Mesothelial cell of epicardium (in vitro differentiated cells): ENCODE results near the gene FBXL5. TPM values are rescaled to one million over a fixed set of nuclear protein-coding genes. Genes with fewer than 3 reads are reported as not detected.
A peak's percentile ranks its signal among the peaks of the same experiment; 100 is the strongest.

Experiments used
- DNase-seq, 2 experiments: peaks; one replicate each; pipeline ENCODE4 v3.0.0; 2021; ENCODE audit warnings: low spot score in 2 of 2; ENCODE audit not compliant: unreplicated experiment in 2 of 2
- H3K27ac Mint-ChIP-seq: 2 replicates; pipeline ENCODE4 v1.8.0; 2021; ENCODE audit warnings: mixed read lengths
- H3K27me3 Mint-ChIP-seq: 2 replicates; pipeline ENCODE4 v1.8.0; 2021; ENCODE audit warnings: low read depth, mixed read lengths
- H3K36me3 Mint-ChIP-seq: 2 replicates; pipeline ENCODE4 v1.8.0; 2021; ENCODE audit warnings: mixed read lengths
- H3K4me1 Mint-ChIP-seq: 2 replicates; pipeline ENCODE4 v1.8.0; 2021; ENCODE audit warnings: mixed read lengths
- H3K4me3 Mint-ChIP-seq: 2 replicates; pipeline ENCODE4 v1.8.0; 2021; ENCODE audit warnings: mild to moderate bottlenecking, moderate library complexity, mixed read lengths
- H3K9me3 Mint-ChIP-seq: 2 replicates; pipeline ENCODE4 v1.8.0; 2021; ENCODE audit warnings: mixed read lengths
- CTCF ChIP-seq: fragments of 200-600 bp; sonication (generic); IDR thresholded peaks from one replicate; pipeline ENCODE4 v1.5.0; 2021; ENCODE audit warnings: antibody characterized with exemption; ENCODE audit not compliant: unreplicated experiment
- total RNA-seq: library from RNA; stranded (reverse); gene quantifications from 3 replicates; pipeline ENCODE4 v1.2.1, GENCODE V29; 2021

The FBXL5 gene
- total RNA-seq, 1 donor from 2014 or later: 56.5 TPM

DNA sequence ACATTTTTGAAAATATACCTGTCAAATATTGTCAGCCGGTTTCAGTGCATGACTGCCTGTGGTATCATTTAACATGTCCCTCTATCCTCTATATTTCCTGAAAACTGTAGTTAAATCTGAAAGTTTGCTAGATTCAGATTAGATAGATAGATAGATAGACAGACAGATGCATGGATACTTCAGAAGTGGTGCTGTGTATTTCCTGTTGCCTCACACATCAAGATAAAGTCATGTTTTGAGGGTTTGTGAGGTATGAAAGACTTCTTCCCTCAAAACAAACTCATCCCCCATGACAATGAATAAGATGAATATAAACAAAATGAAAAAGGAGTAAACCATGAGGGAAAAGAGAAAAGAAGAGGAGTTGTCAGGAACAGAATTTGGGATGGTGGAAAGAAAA, 41.7 kb upstream of the FBXL5 start:
- Mint-ChIP-seq H3K9me3 (peaks cover 20% of the 10 kb centered on the region), H3K27me3 (no peaks in the 10 kb centered on the region), H3K36me3 (peaks cover 4% of the 10 kb centered on the region), H3K4me1 (no peaks in the 10 kb centered on the region), H3K27ac (no peak overlapping the region), H3K4me3 (no peak overlapping the region)
- TF ChIP-seq CTCF: no peak
- DNase-seq: no peak

- TF ChIP-seq CTCF: no peak
These were observed 40.6 kb upstream of the FBXL5 start for GRCh38 chr4:15695729-15696128.

DNA sequence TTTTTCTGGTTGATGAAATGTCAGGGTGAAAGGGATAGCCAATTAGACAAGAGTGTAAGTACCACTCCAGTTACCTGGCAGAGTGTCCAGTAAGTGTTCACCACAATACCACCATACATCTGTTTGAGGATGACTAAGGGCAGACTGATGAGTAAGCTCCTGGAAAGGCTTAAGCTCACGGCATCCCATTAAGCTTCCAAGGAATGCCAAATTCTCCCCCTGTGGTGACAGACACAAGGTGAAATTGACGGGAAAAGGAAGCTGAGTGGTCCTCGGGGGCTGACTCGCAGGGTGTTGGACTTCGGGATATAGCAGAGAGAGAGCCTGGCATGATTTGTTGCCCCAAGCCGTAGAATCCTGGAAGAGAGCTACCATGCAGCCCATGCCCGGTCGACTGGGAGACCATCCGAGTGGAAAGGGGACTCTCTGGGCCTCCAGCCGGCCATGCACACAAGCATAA, 40.1 kb upstream of the FBXL5 start:
- Mint-ChIP-seq H3K4me3 (no peak overlapping the region), H3K9me3 (peaks cover 20% of the 10 kb centered on the region), H3K27me3 (no peaks in the 10 kb centered on the region), H3K4me1 (peaks cover 10% of the 10 kb centered on the region), H3K27ac (no peak overlapping the region), H3K36me3 (peaks cover 4% of the 10 kb centered on the region)
- TF ChIP-seq CTCF: no peak
- DNase-seq: no peak

More at GRCh38 chr4:15695729-15696128, 40.6 kb upstream of the FBXL5 start:
- peaks cover 5% of the 10 kb centered on the region for H3K4me1 Mint-ChIP-seq
- peaks cover 4% of the 10 kb centered on the region for H3K36me3 Mint-ChIP-seq
- H3K27ac Mint-ChIP-seq: no peak overlapping the region
- DNase-seq: no peak
- peaks cover 20% of the 10 kb centered on the region for H3K9me3 Mint-ChIP-seq
- no peak overlapping the region for H3K4me3 Mint-ChIP-seq
- H3K27me3 Mint-ChIP-seq: no peaks in the 10 kb centered on the region

DNA sequence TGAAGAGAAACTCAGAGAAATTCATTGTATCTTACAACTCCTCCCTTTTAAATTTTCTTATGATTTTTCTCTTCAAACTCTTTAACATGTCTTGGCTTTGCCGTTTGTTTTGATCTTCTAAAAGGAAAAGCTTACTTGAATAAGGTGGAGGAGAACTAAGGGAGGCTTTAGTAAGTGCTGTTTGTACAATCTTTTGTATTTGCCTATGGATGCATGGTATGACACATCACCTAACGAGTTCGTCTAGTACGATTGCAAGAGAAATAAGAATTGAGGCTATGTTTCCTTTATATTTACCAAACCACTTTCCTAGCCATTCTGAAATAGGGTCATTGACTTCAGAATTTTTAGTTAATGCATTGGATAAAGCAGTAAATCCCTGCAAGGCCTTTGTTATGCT, 39.3 kb upstream of the FBXL5 start:
- peaks cover 19% of the 10 kb centered on the region for H3K9me3 Mint-ChIP-seq
- H3K4me3 Mint-ChIP-seq: no peak overlapping the region
- H3K27ac Mint-ChIP-seq: no peak overlapping the region

DNA sequence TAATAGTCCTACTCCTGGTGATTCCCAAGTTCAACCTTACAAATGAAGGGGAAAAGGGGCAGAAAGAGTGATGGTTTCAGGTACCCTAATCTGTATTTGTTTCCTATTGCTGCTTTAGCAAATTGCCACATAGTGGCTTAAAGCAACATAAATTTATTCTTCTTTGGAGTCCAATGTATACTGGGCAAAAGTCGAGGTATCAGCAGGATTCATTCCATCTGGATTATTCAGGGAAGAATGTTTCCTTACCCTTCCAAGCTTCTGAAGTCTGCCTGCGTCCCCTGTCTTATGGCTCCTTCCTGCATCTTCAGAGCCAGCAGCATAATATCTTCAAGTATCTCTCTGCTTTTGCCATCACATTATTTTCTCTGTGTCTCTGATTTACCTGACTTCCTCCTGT, 37.4 kb upstream of the FBXL5 start:
- H3K4me1 Mint-ChIP-seq: peaks cover 17% of the 10 kb centered on the region
- H3K27me3 Mint-ChIP-seq: no peaks in the 10 kb centered on the region
- H3K27ac Mint-ChIP-seq: peak overlapping the region; percentile 7

More for the DNA sequence above, 39.3 kb upstream of the FBXL5 start:
- DNase-seq: no peak
- H3K27me3 Mint-ChIP-seq: no peaks in the 10 kb centered on the region
- H3K36me3 Mint-ChIP-seq: peaks cover 4% of the 10 kb centered on the region
- peaks cover 17% of the 10 kb centered on the region for H3K4me1 Mint-ChIP-seq
- no peak for TF ChIP-seq CTCF

More for the DNA sequence above, 37.4 kb upstream of the FBXL5 start:
- peaks cover 13% of the 10 kb centered on the region for H3K9me3 Mint-ChIP-seq
- TF ChIP-seq CTCF: no peak
- DNase-seq: no peak
- peaks cover 13% of the 10 kb centered on the region for H3K36me3 Mint-ChIP-seq
- H3K4me3 Mint-ChIP-seq: no peak overlapping the region
